ENCODE results near the gene ACMSD. TPM values are rescaled to one million over a fixed set of nuclear protein-coding genes. Genes with fewer than 3 reads are reported as not detected.
"Not testable (repeated sequence)": the region's sequence is repeated elsewhere in the genome, so short reads cannot be mapped to it uniquely, and the experiment has no call there.

ACMSD gene
- total and polyA plus RNA-seq, 9 of the 15 experiments (the other 6 are each of a cell fraction or from before 2014, with no cell fraction given), result not detected

DNA sequence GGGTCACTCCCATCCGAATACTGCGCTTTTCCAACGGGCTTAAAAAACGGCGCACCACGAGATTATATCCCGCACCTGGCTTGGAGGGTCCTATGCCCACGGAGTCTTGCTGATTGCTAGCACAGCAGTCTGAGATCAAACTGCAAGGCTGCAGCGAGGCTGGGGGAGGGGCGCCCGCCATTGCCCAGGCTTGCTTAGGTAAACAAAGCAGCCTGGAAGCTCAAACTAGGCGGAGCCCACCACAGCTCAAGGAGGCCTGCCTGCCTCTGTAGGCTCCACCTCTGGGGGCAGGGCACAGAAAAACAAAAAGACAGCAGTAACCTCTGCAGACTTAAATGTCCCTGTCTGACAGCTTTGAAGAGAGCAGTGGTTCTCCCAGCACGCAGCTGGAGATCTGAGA lies 12.7 kb upstream of the ACMSD start:
- CTCF ChIA-PET (ENCODE audit: low intra/inter-chr PET ratio); intact Hi-C loops (cut with micrococcal nuclease); H3K4me1 ChIP-seq (replicated peaks in 1 of 2; ENCODE audit: control insufficient read depth in 2 of 2, insufficient read depth in 2 of 2, low read length in 2 of 2); DNase-seq (ENCODE audit: extremely low read depth in 1 of 4, low spot score in 3 of 4); FAIRE-seq; H3K27ac ChIP-seq (ENCODE audit: extremely low read depth, low read depth, low read length); ATAC-seq; POLR2A ChIA-PET; BruUV-seq (replicated peaks); H3K36me3 ChIP-seq (ENCODE audit: control insufficient read depth, insufficient read depth, low read length); H3K27me3 ChIP-seq (ENCODE audit: control insufficient read depth in 2 of 2, insufficient read depth in 2 of 2, low read length in 2 of 2); H3K9ac ChIP-seq (ENCODE audit: insufficient read depth in 1 of 2, low read depth in 2 of 2, low read length in 2 of 2); H3K4me2 ChIP-seq (ENCODE audit: insufficient read depth, low read length); in situ Hi-C loops (cut with MboI); H4K20me1 ChIP-seq (replicated peaks; ENCODE audit: control insufficient read depth, insufficient read depth, low read length); H3K79me2 ChIP-seq (ENCODE audit: control insufficient read depth, insufficient read depth, low read length); H2AFZ ChIP-seq (ENCODE audit: low read depth, low read length); H3K9me3 ChIP-seq (replicated peaks; ENCODE audit: control insufficient read depth, insufficient read depth, low read depth, low read length); H3K9me1 ChIP-seq (ENCODE audit: control insufficient read depth, insufficient read depth, low read length); H3K4me3 ChIP-seq: not testable (repeated sequence)
- TF ChIP-seq FOXA3 (CRISPR knock-in tag; conservative IDR thresholded peaks at IDR 0.05 in 1 of 2, IDR thresholded peaks at IDR 0.05 in 1 of 2), result peak; percentile 73 to 96
- WGBS (ENCODE audit: insufficient coverage, low coverage, missing lambda C conversion rate), result 8% methylated on average over 9 of the region's 13 CpGs

DNA sequence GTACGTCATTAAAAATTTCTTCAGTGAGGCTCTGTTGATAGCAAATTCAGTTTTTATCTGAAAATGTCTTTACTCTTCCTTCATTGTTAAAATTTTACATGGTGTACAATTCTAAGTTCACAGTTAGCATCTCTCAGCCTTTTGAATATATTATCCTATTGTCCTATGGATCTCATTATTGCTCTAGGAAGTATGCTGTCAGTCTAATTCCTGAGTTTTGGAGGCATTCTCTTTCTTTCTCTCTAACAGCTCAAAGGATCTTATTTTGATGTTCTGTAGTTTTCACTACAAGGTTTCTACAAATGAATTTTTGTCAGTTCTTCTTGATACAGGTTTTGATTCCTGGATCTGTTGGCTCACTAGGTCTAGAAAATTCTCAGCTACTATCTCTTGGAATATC lies 2.9 kb upstream of the ACMSD start:
- no peak for DNase-seq (ENCODE audit: extremely low read depth in 1 of 4, low spot score in 3 of 4)
- in situ Hi-C loops (cut with MboI), result no loop called here

More for the DNA sequence above, 2.9 kb upstream of the ACMSD start:
- H3K9me3 ChIP-seq (replicated peaks; ENCODE audit: control insufficient read depth, insufficient read depth, low read depth, low read length), result no peaks in the 10 kb centered on the region
- ATAC-seq, result no peak
- TF ChIP-seq CCNT2 (IDR thresholded peaks at IDR 0.05; ENCODE audit: borderline replicate concordance, extremely low read depth, insufficient read length, low read depth, low read length) (no peak), ETV1 (tag; conservative IDR thresholded peaks at IDR 0.05; ENCODE audit: low read depth) (no peak), RUNX1 (IDR thresholded peaks at IDR 0.05; ENCODE audit: low read depth) (no peak), CBFB (CRISPR knock-in tag; IDR thresholded peaks at IDR 0.05) (no peak), NFRKB (IDR thresholded peaks at IDR 0.05; ENCODE audit: low read depth) (no peak), SUPT5H (IDR thresholded peaks at IDR 0.05) (no peak)
- no peak overlapping the region for H3K4me2 ChIP-seq (ENCODE audit: insufficient read depth, low read length)
- intact Hi-C loops (cut with micrococcal nuclease), result no loop called here
- H3K9ac ChIP-seq (ENCODE audit: insufficient read depth in 1 of 2, low read depth in 2 of 2, low read length in 2 of 2), result no peak overlapping the region
- H3K9me1 ChIP-seq (ENCODE audit: control insufficient read depth, insufficient read depth, low read length), result no peaks in the 10 kb centered on the region
- no peak overlapping the region for H2AFZ ChIP-seq (ENCODE audit: low read depth, low read length)
- no peak overlapping the region for H3K27ac ChIP-seq (ENCODE audit: extremely low read depth, low read depth, low read length)
- H3K4me3 ChIP-seq, result no peak overlapping the region
- no peaks in the 10 kb centered on the region for H3K79me2 ChIP-seq (ENCODE audit: control insufficient read depth, insufficient read depth, low read length)
- no peaks in the 10 kb centered on the region for H3K27me3 ChIP-seq (ENCODE audit: control insufficient read depth in 2 of 2, insufficient read depth in 2 of 2, low read length in 2 of 2)
- no TSS peak for BruUV-seq (replicated peaks)
- CTCF ChIA-PET (ENCODE audit: low intra/inter-chr PET ratio), result no interaction called here
- 0% methylated on average over 1 of the region's 1 CpG for WGBS (ENCODE audit: insufficient coverage, low coverage, missing lambda C conversion rate)
- H3K36me3 ChIP-seq (ENCODE audit: control insufficient read depth, insufficient read depth, low read length), result no peaks in the 10 kb centered on the region
- no peaks in the 10 kb centered on the region for H4K20me1 ChIP-seq (replicated peaks; ENCODE audit: control insufficient read depth, insufficient read depth, low read length)
- POLR2A ChIA-PET, result interaction anchor here (0.6 kb wide), 1 partner anchor 14 kb away, joined by 3 read pairs; no protein-coding TSS in a partner anchor
- H3K4me1 ChIP-seq (replicated peaks in 1 of 2; ENCODE audit: control insufficient read depth in 2 of 2, insufficient read depth in 2 of 2, low read length in 2 of 2), result no peaks in the 10 kb centered on the region
- FAIRE-seq, result no peak
